ENCODE results near the gene FOXD1. TPM values are rescaled to one million over a fixed set of nuclear protein-coding genes. Genes with fewer than 3 reads are reported as not detected.

FOXD1 gene
- total and polyA plus RNA-seq, 9 of the 15 experiments (the other 6 are each of a cell fraction or from before 2014, with no cell fraction given), result 0.03 to 0.40 (median 0.10) TPM; not detected in 4

DNA sequence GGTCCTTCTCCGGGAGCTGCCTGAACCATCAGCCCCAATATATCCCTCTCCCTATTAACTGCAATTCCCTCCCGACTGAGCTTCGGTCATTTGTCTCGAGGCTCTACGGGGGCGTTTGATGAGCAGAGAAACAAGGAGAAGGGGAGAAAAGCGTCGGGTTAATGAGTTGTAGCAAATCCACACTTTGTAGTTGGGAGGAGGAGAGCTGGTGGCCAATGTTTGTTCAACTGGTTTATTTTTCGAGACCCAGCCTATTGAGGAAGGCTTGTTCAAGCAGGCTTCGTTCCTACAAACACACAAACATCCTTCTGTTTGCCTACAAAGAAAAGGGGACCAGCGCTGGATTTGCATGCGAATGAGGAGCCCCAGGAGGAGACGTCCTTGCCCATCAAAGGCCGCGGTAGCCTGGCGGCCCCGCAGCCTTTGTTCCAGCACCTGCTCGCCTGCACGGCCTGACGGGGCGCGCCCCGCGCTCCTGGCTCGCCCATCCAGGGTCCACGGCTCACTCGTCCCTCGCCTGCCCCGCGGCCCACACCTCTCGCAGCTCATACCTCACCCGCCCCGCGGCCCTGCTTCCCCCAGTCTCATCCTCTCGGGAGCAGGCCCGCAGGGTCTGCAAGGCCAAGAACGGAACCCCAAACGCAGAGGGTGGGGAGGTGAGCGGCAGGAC is 4.6 kb downstream of the FOXD1 start:
- no TSS peak for BruUV-seq (replicated peaks)
- peak overlapping the region in 1 of 2 experiments; percentile 13; a peak in 1 of 4 replicates for H3K9ac ChIP-seq (ENCODE audit: insufficient read depth in 1 of 2, low read depth in 2 of 2, low read length in 2 of 2)
- no peaks in the 10 kb centered on the region for H3K36me3 ChIP-seq (ENCODE audit: control insufficient read depth, insufficient read depth, low read length)
- no peak overlapping the region for H2AFZ ChIP-seq (ENCODE audit: low read depth, low read length)
- no peak for DNase-seq (ENCODE audit: extremely low read depth in 1 of 4, low spot score in 3 of 4)
- H3K79me2 ChIP-seq (ENCODE audit: control insufficient read depth, insufficient read depth, low read length), result no peaks in the 10 kb centered on the region
- H3K9me1 ChIP-seq (ENCODE audit: control insufficient read depth, insufficient read depth, low read length), result no peaks in the 10 kb centered on the region
- WGBS (ENCODE audit: insufficient coverage, low coverage, missing lambda C conversion rate), result 11% methylated on average over 31 of the region's 39 CpGs
- H3K4me3 ChIP-seq, result no peak overlapping the region
- no peak for ATAC-seq
- H3K27me3 ChIP-seq (ENCODE audit: control insufficient read depth in 2 of 2, insufficient read depth in 2 of 2, low read length in 2 of 2), result peaks cover 47 to 48% of the 10 kb centered on the region in 2 experiments
- H4K20me1 ChIP-seq (replicated peaks; ENCODE audit: control insufficient read depth, insufficient read depth, low read length), result peaks cover 5% of the 10 kb centered on the region; the same call in 1 of the 2 replicates
- H3K9me3 ChIP-seq (replicated peaks; ENCODE audit: control insufficient read depth, insufficient read depth, low read depth, low read length), result no peaks in the 10 kb centered on the region; the same call in 1 of the 2 replicates
- intact Hi-C loops (cut with micrococcal nuclease) (no loop called here), in situ Hi-C loops (cut with MboI) (no loop called here)
- ChIA-PET POLR2A (no interaction called here), CTCF (ENCODE audit: low intra/inter-chr PET ratio) (no interaction called here)
- 0 out of 2 replicates have a peak, but pooled peaks have one; percentile 43 for TF ChIP-seq EZH2 (IDR thresholded peaks at IDR 0.05; ENCODE audit: borderline replicate concordance, low read depth, low read length)
- no peak for TF ChIP-seq LEF1 (IDR thresholded peaks at IDR 0.05)
- no peak for FAIRE-seq
- H3K4me1 ChIP-seq (replicated peaks in 1 of 2; ENCODE audit: control insufficient read depth in 2 of 2, insufficient read depth in 2 of 2, low read length in 2 of 2), result peaks cover 2 to 29% of the 10 kb centered on the region in 2 experiments; a peak in 3 of 5 replicates
- no peak overlapping the region for H3K4me2 ChIP-seq (ENCODE audit: insufficient read depth, low read length)
- no peak overlapping the region for H3K27ac ChIP-seq (ENCODE audit: extremely low read depth, low read depth, low read length)

DNA sequence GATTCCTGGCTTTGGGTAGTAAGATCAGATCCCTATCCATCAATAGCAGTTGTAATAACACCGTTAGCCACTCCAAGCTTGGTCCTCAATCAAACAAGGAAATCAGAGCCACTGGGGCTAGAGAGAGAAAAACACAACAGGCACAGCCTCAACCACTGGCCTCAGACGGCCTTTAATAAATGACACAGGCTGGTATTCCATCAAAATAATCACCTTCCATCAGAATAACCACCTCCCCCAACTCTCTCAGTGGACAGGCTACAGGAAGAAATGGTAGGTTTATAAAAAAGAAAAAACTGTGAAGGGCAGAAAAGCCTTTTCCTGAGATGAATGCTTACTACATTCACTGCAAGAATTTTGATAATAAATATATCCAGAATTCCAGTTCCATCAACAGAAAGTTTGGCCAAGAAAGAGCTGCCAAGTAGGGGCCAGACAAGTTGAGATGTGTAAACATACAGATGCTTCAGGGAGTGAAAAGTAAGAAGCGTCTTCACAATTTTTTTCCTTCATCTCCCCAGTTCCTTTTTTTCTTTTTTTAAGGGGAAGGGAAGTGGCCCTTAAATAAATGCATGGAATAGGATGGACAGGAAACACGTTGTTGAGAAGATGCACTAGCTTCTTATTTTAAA is 5.5 kb downstream of the FOXD1 start:
- 0% methylated on average over 4 of the region's 4 CpGs for WGBS (ENCODE audit: insufficient coverage, low coverage, missing lambda C conversion rate)
- Histone ChIP-seq H3K79me2 (ENCODE audit: control insufficient read depth, insufficient read depth, low read length) (no peaks in the 10 kb centered on the region), H3K4me1 (replicated peaks in 1 of 2; ENCODE audit: control insufficient read depth in 2 of 2, insufficient read depth in 2 of 2, low read length in 2 of 2) (peaks cover 0 to 21% of the 10 kb centered on the region in 2 experiments; a peak in 2 of 5 replicates), H3K36me3 (ENCODE audit: control insufficient read depth, insufficient read depth, low read length) (no peaks in the 10 kb centered on the region), H3K4me2 (ENCODE audit: insufficient read depth, low read length) (no peak overlapping the region), H2AFZ (ENCODE audit: low read depth, low read length) (no peak overlapping the region), H3K9ac (ENCODE audit: insufficient read depth in 1 of 2, low read depth in 2 of 2, low read length in 2 of 2) (no peak overlapping the region), H3K27me3 (ENCODE audit: control insufficient read depth in 2 of 2, insufficient read depth in 2 of 2, low read length in 2 of 2) (peaks cover 39 to 51% of the 10 kb centered on the region in 2 experiments), H3K27ac (ENCODE audit: extremely low read depth, low read depth, low read length) (no peak overlapping the region), H4K20me1 (replicated peaks; ENCODE audit: control insufficient read depth, insufficient read depth, low read length) (peaks cover 5% of the 10 kb centered on the region; the same call in 1 of the 2 replicates), H3K9me3 (replicated peaks; ENCODE audit: control insufficient read depth, insufficient read depth, low read depth, low read length) (no peaks in the 10 kb centered on the region; the same call in 1 of the 2 replicates), H3K4me3 (no peak overlapping the region), H3K9me1 (ENCODE audit: control insufficient read depth, insufficient read depth, low read length) (no peaks in the 10 kb centered on the region)
- CTCF ChIA-PET (ENCODE audit: low intra/inter-chr PET ratio), result no interaction called here
- FAIRE-seq (no peak), DNase-seq (ENCODE audit: extremely low read depth in 1 of 4, low spot score in 3 of 4) (no peak), ATAC-seq (no peak)
- POLR2A ChIA-PET, result no interaction called here
- intact Hi-C loops (cut with micrococcal nuclease), result no loop called here
- TF ChIP-seq, protein P1, sequence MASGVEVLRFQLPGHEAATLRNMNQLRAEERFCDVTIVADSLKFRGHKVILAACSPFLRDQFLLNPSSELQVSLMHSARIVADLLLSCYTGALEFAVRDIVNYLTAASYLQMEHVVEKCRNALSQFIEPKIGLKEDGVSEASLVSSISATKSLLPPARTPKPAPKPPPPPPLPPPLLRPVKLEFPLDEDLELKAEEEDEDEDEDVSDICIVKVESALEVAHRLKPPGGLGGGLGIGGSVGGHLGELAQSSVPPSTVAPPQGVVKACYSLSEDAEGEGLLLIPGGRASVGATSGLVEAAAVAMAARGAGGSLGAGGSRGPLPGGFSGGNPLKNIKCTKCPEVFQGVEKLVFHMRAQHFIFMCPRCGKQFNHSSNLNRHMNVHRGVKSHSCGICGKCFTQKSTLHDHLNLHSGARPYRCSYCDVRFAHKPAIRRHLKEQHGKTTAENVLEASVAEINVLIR (CRISPR knock-in tag; IDR thresholded peaks at IDR 0.05), result no peak
- TF ChIP-seq ZNF408 (CRISPR knock-in tag; IDR thresholded peaks at IDR 0.05; ENCODE audit: low read depth) (no peak), BMI1 (IDR thresholded peaks at IDR 0.05; ENCODE audit: low read length) (no peak), SREBF1 (IDR thresholded peaks at IDR 0.05; ENCODE audit: borderline replicate concordance, low read depth, low read length) (no peak)
- TF ChIP-seq, protein P2, sequence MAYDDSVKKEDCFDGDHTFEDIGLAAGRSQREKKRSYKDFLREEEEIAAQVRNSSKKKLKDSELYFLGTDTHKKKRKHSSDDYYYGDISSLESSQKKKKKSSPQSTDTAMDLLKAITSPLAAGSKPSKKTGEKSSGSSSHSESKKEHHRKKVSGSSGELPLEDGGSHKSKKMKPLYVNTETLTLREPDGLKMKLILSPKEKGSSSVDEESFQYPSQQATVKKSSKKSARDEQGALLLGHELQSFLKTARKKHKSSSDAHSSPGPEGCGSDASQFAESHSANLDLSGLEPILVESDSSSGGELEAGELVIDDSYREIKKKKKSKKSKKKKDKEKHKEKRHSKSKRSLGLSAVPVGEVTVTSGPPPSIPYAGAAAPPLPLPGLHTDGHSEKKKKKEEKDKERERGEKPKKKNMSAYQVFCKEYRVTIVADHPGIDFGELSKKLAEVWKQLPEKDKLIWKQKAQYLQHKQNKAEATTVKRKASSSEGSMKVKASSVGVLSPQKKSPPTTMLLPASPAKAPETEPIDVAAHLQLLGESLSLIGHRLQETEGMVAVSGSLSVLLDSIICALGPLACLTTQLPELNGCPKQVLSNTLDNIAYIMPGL (CRISPR knock-in tag; IDR thresholded peaks at IDR 0.05), result no peak
- in situ Hi-C loops (cut with MboI), result no loop called here
- no TSS peak for BruUV-seq (replicated peaks)

All from K562 (cell line).